ENCODE data around the gene ALMS1.

GRCh38 chr2:73468376-73468775 is 82.7 kb downstream of the ALMS1 start:
- TF ChIP-seq CTCF (IDR thresholded peaks at IDR 0.05; ENCODE audit: borderline replicate concordance, extremely low read depth, low read length, poor library complexity, severe bottlenecking) (no peak), EZH2 (IDR thresholded peaks at IDR 0.05; ENCODE audit: borderline replicate concordance, low read depth, low read length, severe bottlenecking) (no peak)
